ENCODE measurements around the gene APLN. TPM values are rescaled to one million over a fixed set of nuclear protein-coding genes. Genes with fewer than 3 reads are reported as not detected.

The APLN gene
- total and polyA plus RNA-seq, 8 donors = 1.0 to 14.2 (median 5.8) TPM

DNA sequence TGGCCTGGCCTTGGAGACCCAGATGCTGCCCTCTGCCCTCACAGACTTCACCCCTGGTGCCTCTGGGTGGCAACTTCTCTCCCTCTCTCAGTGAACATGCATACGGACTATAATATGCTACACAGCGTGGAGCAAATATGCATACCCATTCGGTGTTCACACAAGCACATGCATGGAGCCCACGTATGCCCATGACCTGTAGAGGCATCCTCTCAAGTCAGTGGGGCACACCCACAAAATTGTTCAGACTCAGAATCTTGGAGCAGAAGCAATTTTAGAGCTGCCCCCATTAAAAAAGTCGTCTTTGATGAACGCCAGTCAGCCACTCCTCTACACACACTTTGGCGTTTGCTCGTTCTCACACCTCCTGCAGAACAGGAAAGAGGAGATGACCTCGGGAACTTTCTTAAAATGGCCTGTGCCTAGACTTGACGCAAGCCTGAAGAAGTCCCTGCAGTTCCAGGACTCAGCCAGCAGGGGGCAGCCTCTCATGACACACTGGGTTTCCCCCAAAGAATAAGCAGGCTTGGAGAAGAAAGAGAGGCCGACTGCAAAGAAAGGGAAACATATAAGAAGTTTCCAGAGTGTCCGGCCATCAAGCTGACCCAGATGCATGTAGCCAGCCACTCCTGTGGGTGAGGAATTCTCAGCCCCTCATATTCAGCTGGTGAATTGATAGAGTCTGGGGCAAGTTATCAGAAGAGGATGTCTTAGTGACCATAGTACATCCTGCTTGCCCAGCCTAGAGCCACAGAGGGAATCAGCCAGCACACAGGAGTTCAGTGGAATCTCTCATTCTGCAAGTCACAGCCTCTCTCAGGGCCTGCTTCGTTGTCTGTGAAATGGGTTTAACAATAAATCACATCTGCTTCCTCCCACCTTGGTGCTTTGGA lies 17.3 kb downstream of the APLN start:
- TF ChIP-seq, protein P1, sequence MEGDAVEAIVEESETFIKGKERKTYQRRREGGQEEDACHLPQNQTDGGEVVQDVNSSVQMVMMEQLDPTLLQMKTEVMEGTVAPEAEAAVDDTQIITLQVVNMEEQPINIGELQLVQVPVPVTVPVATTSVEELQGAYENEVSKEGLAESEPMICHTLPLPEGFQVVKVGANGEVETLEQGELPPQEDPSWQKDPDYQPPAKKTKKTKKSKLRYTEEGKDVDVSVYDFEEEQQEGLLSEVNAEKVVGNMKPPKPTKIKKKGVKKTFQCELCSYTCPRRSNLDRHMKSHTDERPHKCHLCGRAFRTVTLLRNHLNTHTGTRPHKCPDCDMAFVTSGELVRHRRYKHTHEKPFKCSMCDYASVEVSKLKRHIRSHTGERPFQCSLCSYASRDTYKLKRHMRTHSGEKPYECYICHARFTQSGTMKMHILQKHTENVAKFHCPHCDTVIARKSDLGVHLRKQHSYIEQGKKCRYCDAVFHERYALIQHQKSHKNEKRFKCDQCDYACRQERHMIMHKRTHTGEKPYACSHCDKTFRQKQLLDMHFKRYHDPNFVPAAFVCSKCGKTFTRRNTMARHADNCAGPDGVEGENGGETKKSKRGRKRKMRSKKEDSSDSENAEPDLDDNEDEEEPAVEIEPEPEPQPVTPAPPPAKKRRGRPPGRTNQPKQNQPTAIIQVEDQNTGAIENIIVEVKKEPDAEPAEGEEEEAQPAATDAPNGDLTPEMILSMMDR (IDR thresholded peaks at IDR 0.05) = peak; percentile 89 to 94
- Histone ChIP-seq H3K9me3 (no peaks in the 10 kb centered on the region), H3K4me3 (no peak overlapping the region), H3K4me1 (no peaks in the 10 kb centered on the region), H3K36me3 (no peaks in the 10 kb centered on the region), H3K27me3 (no peaks in the 10 kb centered on the region), H3K27ac (no peak overlapping the region)
- DNase-seq = peak; percentile 50 to 85 (median 62)
- ATAC-seq = peak; percentile 95
- intact Hi-C loops (cut with DNase I) = loop anchor here in 1 of 2 donors (10.0 kb wide), 1 partner anchor 87 kb away; no protein-coding TSS in a partner anchor

GRCh38 chrX:129636175-129636681 lies 18.5 kb downstream of the APLN start:
- TF ChIP-seq, protein P1 (IDR thresholded peaks at IDR 0.05) = no peak
- no peaks in the 10 kb centered on the region for H3K27me3 ChIP-seq
- no peak overlapping the region for H3K27ac ChIP-seq
- DNase-seq (no peak), ATAC-seq (no peak)
- H3K36me3 ChIP-seq = no peaks in the 10 kb centered on the region
- no peaks in the 10 kb centered on the region for H3K4me1 ChIP-seq
- H3K9me3 ChIP-seq = no peaks in the 10 kb centered on the region
- no peak overlapping the region for H3K4me3 ChIP-seq
- intact Hi-C loops (cut with DNase I) = loop anchor here in 1 of 2 donors (10.0 kb wide), 1 partner anchor 89 kb away; no protein-coding TSS in a partner anchor

DNA sequence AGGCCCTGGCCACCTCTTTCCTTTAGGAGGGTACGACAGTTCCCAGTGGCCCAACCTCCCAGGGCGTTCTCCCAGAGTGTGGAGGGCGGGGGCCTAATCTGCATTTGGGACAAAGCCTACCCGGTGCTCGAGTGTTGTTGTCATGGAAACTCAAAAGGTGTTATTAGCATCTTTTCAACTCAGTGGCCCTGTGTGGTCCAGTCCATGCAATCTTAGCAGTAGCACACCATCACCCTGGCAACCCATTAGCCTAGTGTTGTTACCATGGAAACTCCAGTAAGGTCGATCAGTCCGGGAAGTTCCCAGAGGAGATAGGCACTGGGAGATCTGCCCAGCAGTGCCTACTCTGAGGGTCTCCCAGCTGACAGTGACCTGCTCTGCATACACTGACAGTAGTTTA lies 20.2 kb downstream of the APLN start:
- intact Hi-C loops (cut with DNase I) = loop anchor here in 1 of 2 donors (10.0 kb wide), 1 partner anchor 90 kb away; no protein-coding TSS in a partner anchor
- no peaks in the 10 kb centered on the region for H3K36me3 ChIP-seq
- H3K4me3 ChIP-seq = no peak overlapping the region
- no peaks in the 10 kb centered on the region for H3K4me1 ChIP-seq
- ATAC-seq = no peak
- no peak for DNase-seq
- H3K27ac ChIP-seq = no peak overlapping the region
- no peaks in the 10 kb centered on the region for H3K27me3 ChIP-seq
- H3K9me3 ChIP-seq = no peaks in the 10 kb centered on the region
- TF ChIP-seq, protein P1 (IDR thresholded peaks at IDR 0.05) = no peak

GRCh38 chrX:129632443-129632842 lies 22.3 kb downstream of the APLN start:
- TF ChIP-seq, protein P1 (IDR thresholded peaks at IDR 0.05) = no peak
- no peak for ATAC-seq

GRCh38 chrX:129631849-129632248 lies 22.9 kb downstream of the APLN start:
- TF ChIP-seq, protein P1 (IDR thresholded peaks at IDR 0.05) = no peak
- Histone ChIP-seq H3K27me3 (no peaks in the 10 kb centered on the region), H3K4me1 (no peaks in the 10 kb centered on the region), H3K36me3 (no peaks in the 10 kb centered on the region), H3K9me3 (no peaks in the 10 kb centered on the region), H3K4me3 (no peak overlapping the region), H3K27ac (no peak overlapping the region)
- no peak for DNase-seq
- no peak for ATAC-seq
- intact Hi-C loops (cut with DNase I) = loop anchor here in 1 of 2 donors (10.0 kb wide), 1 partner anchor 93 kb away; no protein-coding TSS in a partner anchor

More at GRCh38 chrX:129632443-129632842, 22.3 kb downstream of the APLN start:
- no peak for DNase-seq
- Histone ChIP-seq H3K27me3 (no peaks in the 10 kb centered on the region), H3K4me1 (no peaks in the 10 kb centered on the region), H3K9me3 (no peaks in the 10 kb centered on the region), H3K27ac (no peak overlapping the region), H3K36me3 (no peaks in the 10 kb centered on the region), H3K4me3 (no peak overlapping the region)
- intact Hi-C loops (cut with DNase I) = loop anchor here in 1 of 2 donors (10.0 kb wide), 1 partner anchor 92 kb away; no protein-coding TSS in a partner anchor

Measured in left lung (tissue), 10 donors.